Urinary bladder (tissue), 4 donors: ENCODE data around the gene MCCD1. TPM values are rescaled to one million over a fixed set of nuclear protein-coding genes. Genes with fewer than 3 reads are reported as not detected.

Experiments used
- DNase-seq: peaks from one replicate; pipeline ENCODE4 v3.0.0-alpha.2; 2015; ENCODE audit errors: extremely low spot score
- H3K27ac ChIP-seq: one replicate; pipeline ENCODE4 v1.5.1; 2013; ENCODE audit warnings: low read depth, mild to moderate bottlenecking, moderate library complexity
- H3K36me3 ChIP-seq: one replicate; pipeline ENCODE4 v1.6.1; 2013; ENCODE audit warnings: mild to moderate bottlenecking, moderate library complexity; ENCODE audit not compliant: insufficient read depth
- H3K4me1 ChIP-seq: one replicate; pipeline ENCODE4 v1.6.1; 2013; ENCODE audit warnings: mild to moderate bottlenecking, moderate library complexity; ENCODE audit not compliant: insufficient read depth
- H3K4me3 ChIP-seq: one replicate; pipeline ENCODE4 v1.5.1; 2013; ENCODE audit warnings: low read depth, low read length
- WGBS: extraction: QIAGEN DNeasy Blood & Tissue Kit; methylation state at CpG from one replicate; pipeline ENCODE4 v1.1.7; 2013; 5-methylcytosine and 5-hydroxymethylcytosine counted together
- polyA plus RNA-seq: library from polyadenylated mRNA; stranded (reverse); fragments of 200-250 nt; gene quantifications from one replicate; pipeline ENCODE4 v1.2.3, GENCODE V29; 2013
- total RNA-seq: library from RNA; depleted of rRNA; stranded (reverse); fragments of >200 nt; gene quantifications from one replicate; pipeline ENCODE4 v1.2.3, GENCODE V29; 2014
- donor health status: healthy with polysubstance abuse.
- donor health status: healthy.

Gene MCCD1
- total and polyA plus RNA-seq, 2 donors: not detected

DNA sequence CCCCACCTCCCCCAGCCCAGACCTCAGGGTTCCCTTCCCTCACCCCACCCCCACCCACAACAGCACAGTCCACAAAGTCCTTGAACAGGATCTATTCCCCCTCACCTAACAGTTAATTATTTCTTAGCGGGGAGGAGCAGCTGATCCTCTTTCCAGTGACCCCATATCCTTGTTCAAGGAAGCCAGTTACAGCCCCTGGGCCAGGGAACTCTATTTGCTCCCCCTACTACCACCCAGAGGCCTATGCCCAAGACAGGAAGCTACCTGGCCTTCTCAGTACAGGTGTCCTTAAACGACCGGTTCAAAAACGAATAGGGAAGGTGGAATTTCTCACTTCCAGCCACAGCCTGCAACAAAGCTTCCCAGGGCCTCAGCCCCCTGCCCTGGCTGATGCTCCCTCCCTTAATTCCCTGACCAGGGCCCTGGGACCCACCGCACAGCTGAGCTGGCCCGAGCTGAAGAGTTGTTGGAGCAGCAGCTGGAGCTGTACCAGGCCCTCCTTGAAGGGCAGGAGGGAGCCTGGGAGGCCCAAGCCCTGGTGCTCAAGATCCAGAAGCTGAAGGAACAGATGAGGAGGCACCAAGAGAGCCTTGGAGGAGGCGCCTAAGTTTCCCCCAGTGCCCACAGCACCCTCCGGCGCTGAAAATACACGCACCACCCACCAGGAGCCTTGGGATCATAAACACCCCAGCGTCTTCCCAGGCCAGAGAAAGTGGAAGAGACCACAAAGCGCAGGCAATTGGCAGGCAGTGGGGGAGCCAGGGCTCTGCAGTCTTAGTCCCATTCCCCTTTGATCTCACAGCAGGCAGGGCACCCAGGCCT lies 778 bp downstream of the MCCD1 start:
- no peak overlapping the region for H3K4me3 ChIP-seq
- 46% methylated on average over 12 of the region's 12 CpGs for WGBS
- no peak overlapping the region for H3K27ac ChIP-seq
- peaks cover 4% of the 10 kb centered on the region for H3K36me3 ChIP-seq
- no peak for DNase-seq
- H3K4me1 ChIP-seq: no peaks in the 10 kb centered on the region

DNA sequence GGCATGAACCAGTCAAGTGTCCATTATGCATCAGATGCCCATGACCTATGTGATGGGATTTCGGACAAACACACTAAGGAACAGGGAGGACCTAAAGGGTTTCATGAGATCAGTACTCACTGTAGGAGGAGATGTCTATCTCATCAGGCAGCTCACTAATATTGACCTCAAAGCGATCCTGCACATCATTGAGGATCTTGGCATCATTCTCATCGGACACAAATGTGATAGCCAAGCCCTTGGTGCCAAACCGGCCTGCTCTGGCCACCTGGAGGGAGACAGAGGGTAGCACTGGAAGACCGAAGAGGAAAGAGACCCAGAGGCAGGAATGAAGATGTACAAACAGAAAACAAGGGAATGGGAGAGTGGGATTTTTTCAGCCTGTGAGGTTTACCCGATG lies 1.9 kb downstream of the MCCD1 start:
- H3K36me3 ChIP-seq: peaks cover 7% of the 10 kb centered on the region
- H3K4me1 ChIP-seq: no peaks in the 10 kb centered on the region
- H3K4me3 ChIP-seq: no peak overlapping the region
- WGBS: 63% methylated on average over 6 of the region's 6 CpGs
- H3K27ac ChIP-seq: no peak overlapping the region
- no peak for DNase-seq

DNA sequence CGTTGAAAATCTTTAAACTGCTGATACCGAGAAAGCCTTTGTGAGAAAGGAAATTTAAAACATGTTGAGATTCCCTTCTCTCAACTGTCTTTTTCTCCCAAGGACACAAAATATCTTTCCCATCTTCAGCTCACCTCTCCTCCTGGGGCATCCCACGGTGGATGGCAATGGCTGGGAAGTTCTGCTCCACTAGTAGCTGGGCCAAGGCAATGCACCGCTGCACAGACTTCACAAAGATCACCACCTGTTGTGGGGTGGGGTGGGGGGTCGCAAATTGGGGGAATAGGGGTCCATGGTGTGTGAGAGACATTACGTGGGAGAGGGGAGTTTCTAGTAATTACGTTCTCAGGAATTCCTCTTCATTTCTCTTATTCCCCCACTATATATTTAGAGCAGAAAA lies 2.4 kb downstream of the MCCD1 start:
- Histone ChIP-seq H3K36me3 (peaks cover 11% of the 10 kb centered on the region), H3K4me3 (no peak overlapping the region), H3K4me1 (no peaks in the 10 kb centered on the region), H3K27ac (no peak overlapping the region)
- WGBS: 86% methylated on average over 7 of the region's 7 CpGs
- no peak for DNase-seq

DNA sequence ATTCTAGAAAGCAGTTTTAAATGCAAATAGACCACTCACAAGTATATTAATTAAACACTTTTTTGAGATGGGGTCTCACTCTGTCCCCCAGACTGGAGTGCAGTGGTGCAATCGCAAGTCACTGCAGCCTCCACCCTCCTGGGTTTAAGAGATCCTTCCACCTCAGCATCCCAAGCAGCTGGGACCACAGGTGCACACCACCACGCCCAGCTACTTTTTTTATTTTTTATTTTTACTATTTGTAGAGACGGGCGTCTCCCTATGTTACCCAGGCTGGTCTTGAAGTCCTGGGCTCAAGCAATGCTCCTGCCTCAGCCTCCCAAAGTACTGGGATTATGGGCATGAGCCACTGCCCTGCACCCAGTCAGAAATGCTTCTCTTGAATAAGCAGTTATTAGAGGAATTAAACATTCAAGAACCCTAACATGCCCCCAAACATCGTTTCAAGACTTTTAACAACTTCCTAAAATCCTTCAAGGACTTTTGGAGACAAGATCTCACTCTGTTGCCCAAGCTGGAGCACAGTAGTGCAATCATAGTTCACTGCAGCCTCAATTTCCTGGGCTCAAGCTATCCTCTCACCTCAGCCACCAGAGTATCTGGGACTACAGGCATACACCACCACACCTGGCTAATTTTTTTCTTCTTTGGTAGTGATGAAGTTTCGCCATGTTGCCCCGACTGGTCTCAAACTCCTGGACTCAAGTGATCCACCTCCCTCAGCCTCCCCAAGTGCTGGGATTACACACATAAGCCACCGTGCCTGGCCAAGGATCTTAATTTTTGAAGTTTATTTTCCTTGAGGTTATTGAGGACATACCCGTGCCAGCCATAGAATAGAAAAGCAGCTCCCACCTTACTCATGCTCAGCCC lies 3.2 kb downstream of the MCCD1 start:
- H3K27ac ChIP-seq: no peak overlapping the region
- 71% methylated on average over 9 of the region's 9 CpGs for WGBS
- no peak overlapping the region for H3K4me3 ChIP-seq
- no peak for DNase-seq
- peaks cover 11% of the 10 kb centered on the region for H3K36me3 ChIP-seq
- no peaks in the 10 kb centered on the region for H3K4me1 ChIP-seq

DNA sequence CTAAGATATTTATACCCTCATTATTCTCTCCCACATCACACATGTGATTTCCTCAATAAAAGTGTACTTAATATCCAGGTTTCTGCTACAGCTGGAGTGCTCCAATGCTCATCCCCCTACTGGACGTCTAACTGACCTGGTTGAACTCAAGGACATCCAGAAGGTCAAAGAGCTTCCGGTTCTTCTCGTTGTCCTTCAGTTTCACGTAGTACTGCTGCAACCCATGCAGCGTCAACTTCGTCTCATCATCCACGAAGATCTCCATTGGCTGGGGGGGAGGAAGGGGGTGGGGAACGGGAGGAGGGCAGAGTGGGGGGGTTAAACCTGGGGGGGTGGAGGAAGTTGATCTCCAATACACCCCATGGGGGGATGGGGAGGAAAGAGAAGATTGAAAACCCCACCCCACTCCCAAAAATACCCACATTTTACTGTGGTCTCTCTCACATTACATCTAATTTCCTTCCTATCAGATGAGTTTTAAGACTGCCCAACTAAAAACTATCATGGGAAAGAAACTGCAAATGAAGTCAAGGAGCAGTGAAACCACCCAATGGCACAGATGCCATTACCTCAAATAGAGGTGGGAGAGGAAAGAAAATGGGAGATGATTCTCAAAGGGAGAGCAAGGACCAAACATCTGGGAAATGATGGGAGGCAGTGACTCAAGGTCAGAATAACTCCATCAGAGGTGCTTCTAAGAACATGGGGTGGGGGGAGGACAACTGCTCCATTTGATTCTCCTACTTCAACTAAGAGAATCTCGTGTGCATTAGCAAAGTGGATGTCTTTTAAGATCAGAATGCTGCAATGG lies 4.1 kb downstream of the MCCD1 start:
- no peak for DNase-seq
- no peak overlapping the region for H3K27ac ChIP-seq
- no peaks in the 10 kb centered on the region for H3K4me1 ChIP-seq
- H3K4me3 ChIP-seq: no peak overlapping the region
- WGBS: 65% methylated on average over 9 of the region's 9 CpGs
- peaks cover 11% of the 10 kb centered on the region for H3K36me3 ChIP-seq

DNA sequence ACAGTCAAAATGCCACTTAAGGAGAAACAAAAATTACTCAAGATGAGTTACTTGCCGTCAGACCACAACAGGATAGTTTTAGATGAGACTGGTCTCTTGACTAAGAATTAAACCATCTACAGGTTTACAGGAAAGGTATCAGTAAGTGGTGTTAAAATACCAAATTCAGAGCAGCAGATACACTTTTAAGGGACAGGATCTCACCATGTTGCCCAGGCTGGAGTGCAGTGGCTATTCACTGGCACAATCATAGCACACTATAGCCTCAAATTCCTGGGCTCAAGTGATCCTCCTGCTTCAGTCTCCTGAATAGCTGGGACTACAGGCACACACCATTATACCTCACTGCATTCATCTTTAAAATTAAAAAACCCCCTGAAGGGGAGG lies 4.7 kb downstream of the MCCD1 start:
- no peak for DNase-seq
- 84% methylated on average over 1 of the region's 1 CpG for WGBS
- Histone ChIP-seq H3K4me1 (no peaks in the 10 kb centered on the region), H3K27ac (no peak overlapping the region), H3K4me3 (no peak overlapping the region), H3K36me3 (peaks cover 11% of the 10 kb centered on the region)

DNA sequence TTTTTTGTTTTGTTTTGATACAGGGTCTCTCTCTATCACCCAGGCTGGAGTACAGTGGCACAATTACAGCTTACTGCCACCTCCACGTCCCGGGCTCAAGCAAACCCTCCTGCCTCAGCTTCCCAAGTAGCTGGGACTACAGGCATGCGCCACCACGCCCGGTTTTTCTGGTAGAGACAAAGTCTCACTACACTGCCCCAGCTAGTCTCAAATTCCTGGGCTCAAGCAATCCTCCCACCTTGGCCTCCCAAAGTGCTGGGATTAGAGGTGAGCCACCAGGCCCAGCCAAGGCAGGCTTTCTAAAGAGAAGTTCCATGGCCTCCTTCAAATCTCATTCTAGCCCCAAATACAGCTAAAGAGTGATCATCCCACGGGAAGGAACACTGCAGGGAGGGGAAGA lies 5.2 kb downstream of the MCCD1 start:
- 90% methylated on average over 6 of the region's 6 CpGs for WGBS
- no peak for DNase-seq

DNA sequence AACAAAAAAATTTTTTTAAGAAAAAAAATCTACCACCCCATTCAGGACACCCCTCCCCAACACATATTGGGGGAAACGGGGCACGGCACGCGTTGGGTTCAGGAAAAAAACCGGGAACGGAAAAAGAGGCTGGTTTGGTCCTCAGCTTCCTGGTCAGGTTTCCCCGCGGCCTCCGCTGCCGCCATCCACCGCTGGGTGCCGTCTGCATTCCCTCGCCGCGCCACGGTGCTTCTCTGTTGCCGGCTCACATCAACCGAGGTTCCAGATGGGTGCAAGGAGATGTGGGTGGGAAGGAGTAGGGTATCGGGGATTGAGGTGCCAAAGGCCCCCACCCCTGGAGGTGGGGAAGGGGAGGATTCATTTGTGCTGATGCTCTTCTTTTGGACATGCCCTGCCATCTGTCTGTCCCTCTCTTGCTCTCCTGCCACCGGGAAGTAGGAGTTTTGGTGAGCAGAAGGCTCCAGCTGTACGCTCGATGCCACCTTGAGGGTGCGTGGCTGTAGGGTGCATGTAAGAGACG lies 5.8 kb downstream of the MCCD1 start:
- Histone ChIP-seq H3K27ac (no peak overlapping the region), H3K4me1 (no peaks in the 10 kb centered on the region), H3K36me3 (peaks cover 11% of the 10 kb centered on the region), H3K4me3 (no peak overlapping the region)
- WGBS: 88% methylated on average over 24 of the region's 24 CpGs
- no peak for DNase-seq

More for the DNA sequence above, 5.2 kb downstream of the MCCD1 start:
- no peak overlapping the region for H3K27ac ChIP-seq
- peaks cover 11% of the 10 kb centered on the region for H3K36me3 ChIP-seq
- no peak overlapping the region for H3K4me3 ChIP-seq
- H3K4me1 ChIP-seq: no peaks in the 10 kb centered on the region

DNA sequence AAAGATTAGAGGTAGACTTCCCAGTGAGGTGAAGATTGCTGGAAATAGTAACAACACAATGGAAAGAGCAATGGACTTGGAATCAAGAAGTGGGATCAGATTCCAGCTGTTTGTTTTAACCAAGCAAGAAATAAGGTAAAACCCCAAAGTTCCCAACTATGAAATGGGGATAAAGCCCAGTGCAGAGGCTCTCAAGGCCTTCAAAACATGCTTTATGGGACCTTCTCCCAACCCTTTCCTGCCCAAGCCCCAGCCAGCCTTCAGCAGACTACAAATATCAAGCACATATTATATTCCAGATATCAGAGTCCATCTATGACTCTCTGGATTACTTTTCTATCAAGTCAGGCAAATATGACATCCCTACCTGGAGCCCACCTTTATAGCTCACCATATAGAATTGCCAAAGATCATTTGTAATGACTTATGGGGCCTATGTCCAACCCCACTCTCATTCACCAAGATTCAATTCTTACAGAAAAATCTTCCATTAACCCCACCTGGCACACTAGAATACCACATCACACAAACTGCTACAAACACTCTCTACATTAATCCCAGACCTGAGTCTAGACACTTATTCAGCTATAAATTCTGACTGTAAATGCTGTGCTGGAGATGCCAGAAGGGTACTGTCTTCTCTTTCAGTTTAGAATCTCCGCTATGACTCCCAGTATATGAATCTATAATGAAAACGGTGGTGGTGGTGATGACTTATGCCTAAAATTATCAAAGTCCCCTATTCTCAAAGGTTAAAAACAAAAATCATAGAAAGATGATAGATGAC lies 7.0 kb downstream of the MCCD1 start:
- DNase-seq: no peak
- Histone ChIP-seq H3K36me3 (peaks cover 11% of the 10 kb centered on the region), H3K4me3 (no peak overlapping the region), H3K4me1 (no peaks in the 10 kb centered on the region), H3K27ac (no peak overlapping the region)
- 39% methylated on average over 2 of the region's 2 CpGs for WGBS

DNA sequence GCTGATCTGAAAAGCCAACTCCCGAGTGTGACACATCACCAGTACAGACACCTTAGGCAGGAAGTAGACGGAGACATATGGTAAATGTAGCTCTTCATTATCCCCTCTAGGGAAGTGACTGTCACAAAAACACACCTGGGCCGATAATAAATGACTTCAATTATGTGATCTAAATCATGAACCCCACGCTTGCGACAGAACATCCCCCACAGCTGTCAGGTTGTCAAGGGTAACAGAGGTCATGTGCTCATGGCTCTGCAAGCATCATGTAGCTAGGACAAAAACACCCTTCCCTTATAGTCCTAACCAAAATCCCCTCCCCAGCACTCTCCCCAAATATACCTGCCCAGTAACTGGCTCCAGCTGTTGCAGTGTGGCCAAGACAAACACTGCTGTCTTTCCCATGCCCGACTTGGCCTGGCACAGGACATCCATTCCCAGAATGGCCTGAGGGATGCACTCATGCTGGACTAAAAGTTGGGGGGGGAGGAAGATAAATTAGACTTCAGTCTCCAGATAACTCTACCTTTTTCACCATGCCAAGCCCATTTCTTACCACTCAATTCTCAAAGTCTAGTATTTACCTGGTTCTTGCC lies 10.1 kb downstream of the MCCD1 start:
- no peak overlapping the region for H3K27ac ChIP-seq
- 60% methylated on average over 6 of the region's 6 CpGs for WGBS

DNA sequence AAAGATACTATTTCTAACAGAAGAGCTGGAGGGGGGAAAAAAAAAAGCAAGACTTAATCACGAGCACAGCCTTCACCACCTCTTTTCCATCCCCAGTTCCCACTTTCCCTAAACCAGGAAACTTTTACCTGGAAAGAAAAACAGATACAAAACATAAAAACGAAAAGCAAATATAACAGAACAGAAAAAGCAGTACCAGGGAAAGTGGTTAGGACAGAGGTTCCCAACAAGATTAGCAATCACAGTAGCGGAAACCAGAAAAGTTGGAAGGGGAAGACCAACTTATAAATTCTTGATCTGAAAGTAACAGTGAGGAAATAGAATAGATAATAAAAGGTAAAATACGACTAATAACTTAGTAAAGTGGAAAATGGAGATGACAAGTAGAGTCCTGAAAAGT lies 11.9 kb downstream of the MCCD1 start:
- H3K4me1 ChIP-seq: no peaks in the 10 kb centered on the region
- DNase-seq: no peak
- WGBS: 10% methylated on average over 4 of the region's 4 CpGs

More for the DNA sequence above, 10.1 kb downstream of the MCCD1 start:
- DNase-seq: no peak
- no peaks in the 10 kb centered on the region for H3K4me1 ChIP-seq
- H3K4me3 ChIP-seq: no peak overlapping the region
- peaks cover 10% of the 10 kb centered on the region for H3K36me3 ChIP-seq

DNA sequence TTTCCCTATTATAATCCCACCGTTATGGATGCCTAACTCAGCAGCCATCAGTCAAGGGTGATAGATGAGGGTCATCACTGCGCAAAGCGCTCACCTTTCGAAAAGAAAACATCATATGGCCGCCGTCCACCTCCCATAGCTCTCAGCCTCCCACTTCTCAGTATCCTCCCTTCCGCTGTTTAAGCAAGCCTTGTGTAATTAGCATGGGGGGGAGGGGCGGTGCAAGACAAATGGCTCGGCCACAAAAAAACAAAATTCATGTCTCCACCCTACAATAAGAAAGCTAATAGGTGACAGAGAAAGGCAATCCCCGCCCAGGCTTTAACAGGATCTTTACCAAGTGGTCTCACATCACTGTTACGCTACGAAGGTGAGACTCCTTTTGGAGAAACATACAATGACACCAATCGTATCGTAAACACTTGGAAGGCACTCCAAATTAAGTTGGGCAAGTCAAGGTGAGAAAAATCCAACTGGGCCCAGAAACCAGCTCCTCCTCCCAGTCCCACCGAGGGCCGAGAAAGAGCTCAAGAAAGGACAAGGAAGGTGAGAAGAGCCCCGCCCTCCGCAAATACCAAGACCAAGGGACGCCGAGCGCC lies 12.4 kb downstream of the MCCD1 start:
- DNase-seq: no peak
- H3K4me1 ChIP-seq: no peaks in the 10 kb centered on the region
- H3K4me3 ChIP-seq: peak overlapping the region; percentile 70
- H3K27ac ChIP-seq: peak overlapping the region; percentile 98
- WGBS: under 1% methylated on average over 21 of the region's 21 CpGs
- no peaks in the 10 kb centered on the region for H3K36me3 ChIP-seq

More for the DNA sequence above, 11.9 kb downstream of the MCCD1 start:
- peak overlapping the region; percentile 70 for H3K4me3 ChIP-seq
- H3K27ac ChIP-seq: peak overlapping the region; percentile 98
- peaks cover 4% of the 10 kb centered on the region for H3K36me3 ChIP-seq
